Activated naive CD4-positive, alpha-beta T cell treated with anti-CD3 and anti-CD28 coated beads, Interleukin-2, amount 50 U/mL, for 16 hours (primary cell): ENCODE data around the gene MAB21L4.

ENCODE experiments used
- DNase-seq: peaks from one replicate; pipeline ENCODE4 v3.0.0-alpha.2; 2020

The MAB21L4 gene

DNA sequence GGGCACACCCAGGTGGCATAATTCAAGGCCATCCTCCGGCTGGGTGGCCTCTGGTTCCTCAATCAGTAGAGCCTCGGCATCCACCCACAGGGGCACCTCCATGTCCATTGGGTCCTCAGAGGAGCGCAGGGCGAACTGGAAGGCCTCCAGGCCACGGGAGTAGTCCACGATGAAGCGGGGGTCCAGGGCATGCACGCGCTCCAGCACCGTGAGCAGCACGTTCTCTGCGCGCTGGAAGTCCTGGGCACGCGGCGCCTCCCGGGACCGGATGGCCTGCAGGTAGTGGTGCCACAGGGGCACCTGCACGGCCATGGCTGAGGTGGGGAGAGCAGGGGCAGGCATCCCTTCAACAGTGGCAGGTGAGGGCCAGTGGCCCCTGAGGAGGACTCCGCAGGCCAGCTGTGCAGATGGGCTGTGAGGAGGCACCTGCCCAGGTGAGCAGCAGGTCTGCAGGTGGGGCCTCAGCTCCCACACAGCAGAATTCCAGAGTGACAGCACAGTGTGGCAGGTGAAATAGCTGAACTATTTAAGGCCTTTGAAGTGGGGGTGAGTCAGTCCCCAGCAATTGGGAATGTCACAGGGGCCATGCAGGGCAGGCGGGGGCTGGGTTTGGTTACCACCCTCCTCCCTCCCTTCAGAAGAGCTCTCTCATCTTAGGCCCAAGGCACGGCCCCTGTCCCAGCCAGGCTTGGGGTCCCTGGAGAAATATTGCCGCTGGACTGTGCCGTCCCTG is at the start of gene MAB21L4:
TSS of gene MAB21L4 (minus strand) at position 501 of the 733 bp plus-strand sequence. CDS start at position 342, 159 bp downstream.
- DNase-seq, result no peak

DNA sequence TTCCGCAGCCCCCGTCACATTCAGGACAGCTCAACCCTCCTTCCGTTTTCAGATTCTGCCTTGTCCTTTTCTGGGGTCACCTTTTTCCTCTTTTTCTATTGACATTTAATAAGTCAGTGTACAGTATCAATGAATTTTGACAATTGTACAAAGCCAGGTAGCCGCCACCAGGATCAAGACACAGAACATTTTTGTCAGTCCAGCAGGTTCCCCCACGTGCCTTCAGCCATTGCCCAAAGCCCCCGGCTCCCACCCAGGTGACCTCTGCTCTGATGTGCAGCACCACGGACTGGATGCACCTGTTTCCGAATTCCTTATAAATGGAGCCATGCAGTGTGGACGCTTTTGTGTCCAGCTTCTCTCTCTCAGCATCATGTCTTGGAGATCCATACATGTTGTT is 40.1 kb upstream of the MAB21L4 start:
- DNase-seq, result no peak

DNA sequence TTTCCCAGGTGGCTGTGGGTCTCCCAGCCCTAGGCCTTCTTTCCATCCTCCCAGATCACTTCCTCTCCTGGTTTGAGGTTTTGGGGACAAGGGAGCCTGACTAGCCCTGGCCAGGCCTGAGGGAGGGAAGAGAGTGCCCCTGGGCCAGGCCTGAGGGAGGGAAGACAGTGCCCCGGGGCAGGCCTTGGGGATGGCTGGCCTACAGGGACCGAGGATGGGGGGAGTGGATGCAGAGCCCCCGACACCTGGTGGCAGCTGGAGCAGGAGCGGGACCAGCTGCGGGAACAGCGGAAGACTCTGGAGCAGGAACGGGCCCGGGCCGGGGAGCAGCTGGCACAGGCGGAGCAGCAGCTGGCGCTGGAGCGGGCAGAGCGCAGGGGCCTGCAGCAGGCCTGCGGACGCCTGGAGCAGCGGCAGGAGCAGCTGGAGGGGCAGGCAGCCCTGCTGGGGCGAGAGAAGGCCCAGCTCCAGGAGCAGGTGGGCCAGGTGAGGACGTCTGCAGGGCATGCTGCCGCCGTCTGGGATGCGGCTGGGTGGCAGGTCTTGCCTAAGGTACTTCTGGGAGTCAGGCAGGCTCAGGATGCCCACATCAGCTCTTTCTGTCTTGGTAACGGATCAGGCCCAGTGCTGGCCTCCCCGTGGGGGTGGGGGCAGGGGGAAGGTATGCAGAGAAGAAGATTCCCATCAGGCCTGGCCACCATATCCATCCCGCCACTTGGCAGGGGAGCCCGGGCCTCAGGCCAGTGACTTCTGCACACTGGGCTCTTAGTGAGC is 39.3 kb upstream of the MAB21L4 start:
- DNase-seq, result no peak

DNA sequence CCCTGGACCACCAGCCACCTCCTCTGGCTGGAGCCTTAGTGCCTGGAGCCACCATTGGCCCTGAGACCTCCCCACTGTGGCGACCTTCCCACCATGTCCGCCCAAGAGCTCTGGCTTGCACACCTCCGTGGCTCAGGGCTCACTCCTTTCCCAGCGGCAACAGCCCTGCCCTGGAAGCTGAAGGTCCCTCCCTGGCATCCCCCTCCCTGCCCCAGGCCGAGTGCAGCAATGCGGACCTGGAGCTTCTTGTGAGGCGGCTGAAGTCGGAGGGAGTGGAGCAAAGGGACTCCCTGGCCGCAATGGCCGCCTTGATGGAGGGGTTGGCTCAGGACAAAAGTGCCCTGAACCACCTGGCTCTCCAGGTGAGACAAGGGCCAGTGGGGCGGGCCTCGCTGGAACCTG is 38.7 kb upstream of the MAB21L4 start:
- no peak for DNase-seq

DNA sequence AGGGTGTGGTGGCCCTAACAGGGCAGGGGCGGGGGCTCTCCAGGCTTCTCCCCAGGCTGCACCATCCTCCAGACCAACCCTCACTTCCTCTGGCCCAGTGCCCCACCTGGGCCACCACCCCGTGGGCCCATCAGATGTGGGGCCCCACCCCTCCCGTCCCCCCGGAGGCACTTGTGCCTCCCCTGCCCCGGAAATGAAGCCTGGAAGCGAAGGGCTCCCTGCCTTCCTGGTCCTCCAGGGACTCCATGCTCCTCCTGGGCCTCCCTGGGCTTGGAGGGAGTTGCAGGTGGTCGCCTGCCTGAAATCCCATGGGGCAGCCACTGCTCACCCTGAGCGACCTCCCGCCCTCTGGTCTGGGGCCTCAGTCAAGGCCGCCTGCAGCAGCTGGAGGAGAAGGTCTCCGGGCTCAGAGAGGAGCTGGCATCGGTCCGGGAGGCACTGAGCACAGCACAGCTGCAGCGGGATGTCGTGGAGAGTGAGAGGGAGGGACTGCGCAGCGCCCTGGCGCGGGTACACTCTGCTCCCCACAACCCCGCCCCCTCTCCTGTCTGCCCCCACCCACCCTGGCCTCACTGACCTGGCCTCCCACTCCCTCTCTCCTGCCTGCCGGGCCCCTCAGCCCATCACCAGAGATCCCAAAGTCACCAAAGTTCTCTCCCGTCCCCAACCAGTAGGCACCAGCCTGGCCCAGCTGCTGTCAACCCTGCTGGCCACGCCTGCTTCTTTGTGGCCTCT is 38.2 kb upstream of the MAB21L4 start:
- no peak for DNase-seq

DNA sequence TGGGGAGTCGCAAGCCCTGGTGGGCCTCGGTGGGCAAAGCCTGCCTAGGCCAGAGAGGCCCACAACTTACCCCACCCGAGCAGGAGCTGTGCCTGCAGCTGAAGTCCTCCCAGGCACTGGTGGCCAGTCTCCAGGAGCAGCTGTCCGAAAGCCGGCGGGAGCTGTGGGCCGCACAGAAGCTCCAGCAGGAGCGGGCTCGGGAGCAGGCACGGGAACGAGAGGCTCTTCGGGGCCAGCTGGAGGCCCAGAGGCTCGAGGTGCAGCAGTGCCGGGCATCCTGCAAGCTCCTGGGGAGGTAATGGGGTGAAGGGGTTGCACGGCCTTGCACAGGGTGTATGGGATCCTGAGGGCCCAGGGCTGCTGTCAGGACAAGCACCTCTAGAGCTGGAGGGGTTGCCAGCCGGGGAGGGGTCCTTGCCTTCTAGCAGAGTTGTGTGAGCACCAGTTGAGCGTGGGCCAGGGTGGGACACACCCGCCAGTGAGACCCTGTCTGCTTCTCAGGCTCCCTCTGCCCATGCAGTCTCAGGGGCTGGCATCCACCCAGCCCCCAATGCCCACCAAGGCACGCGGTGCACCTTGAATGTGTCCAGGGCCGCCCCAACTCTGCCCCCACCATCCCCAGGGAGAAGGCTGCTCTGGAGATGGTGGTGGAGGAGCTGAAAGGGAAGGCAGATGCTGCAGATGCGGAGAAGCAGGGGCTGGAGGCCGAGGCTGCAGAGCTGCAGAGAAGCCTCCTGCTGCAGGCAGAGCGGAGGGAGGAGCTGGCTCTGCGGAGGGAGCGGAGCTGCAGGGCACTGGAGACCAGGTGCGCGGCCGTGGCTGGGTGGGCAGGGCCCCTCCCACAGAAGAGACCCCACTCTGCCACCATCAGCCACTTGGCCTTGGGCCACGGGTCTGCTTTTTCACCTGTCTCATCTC is 37.4 kb upstream of the MAB21L4 start:
- DNase-seq, result no peak

DNA sequence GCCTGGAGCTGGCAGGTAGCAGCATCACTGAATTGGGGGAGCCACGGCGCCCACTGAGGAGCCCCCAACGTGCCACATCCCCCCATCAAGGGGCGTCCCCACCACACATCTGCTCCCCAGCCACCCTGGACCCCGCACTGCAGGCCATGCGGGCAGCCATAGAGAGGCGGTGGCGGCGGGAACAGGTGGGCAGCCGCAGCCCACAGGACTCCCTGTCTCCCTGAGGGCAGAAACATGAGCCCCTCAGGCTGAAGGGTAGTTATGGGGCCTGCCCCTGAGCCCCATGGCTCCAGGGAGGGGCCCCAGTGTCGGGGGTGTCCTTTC is 36.7 kb upstream of the MAB21L4 start:
- DNase-seq, result no peak

DNA sequence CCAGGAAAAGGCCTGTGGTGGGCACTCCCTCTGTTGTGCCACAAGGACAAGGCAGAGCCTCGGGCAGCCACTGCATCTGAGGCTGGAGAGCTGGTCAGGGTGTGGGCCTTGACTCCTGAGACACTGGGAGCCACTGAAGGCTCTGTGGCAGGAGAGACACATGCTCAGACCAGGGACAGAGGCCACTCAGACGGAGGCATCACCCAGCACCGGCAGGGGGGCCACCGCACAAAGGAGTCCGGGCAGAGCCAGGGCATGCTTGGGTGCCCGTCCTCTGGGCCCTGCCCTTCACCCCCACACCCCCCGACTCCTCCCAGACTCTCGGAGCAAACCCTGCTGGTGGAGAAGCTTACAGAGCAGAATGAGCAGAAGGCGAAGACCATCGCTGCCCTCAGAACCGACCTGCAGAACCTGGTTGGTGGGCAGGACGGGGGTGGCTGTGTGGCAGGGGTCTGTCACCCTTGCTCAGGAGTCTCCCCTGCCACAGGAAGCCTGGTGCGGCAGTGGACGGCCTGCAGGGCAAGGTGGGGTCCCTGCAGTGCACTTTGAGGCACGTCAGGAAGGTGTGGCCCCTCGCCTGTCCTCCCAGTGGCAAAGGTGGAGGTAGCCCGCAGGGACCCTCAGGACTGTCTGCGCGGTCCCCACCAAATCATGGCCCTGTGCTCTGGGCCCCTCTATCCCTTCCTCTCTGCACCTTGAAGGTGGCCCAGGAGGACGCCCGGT is 36.2 kb upstream of the MAB21L4 start:
- DNase-seq, result no peak

DNA sequence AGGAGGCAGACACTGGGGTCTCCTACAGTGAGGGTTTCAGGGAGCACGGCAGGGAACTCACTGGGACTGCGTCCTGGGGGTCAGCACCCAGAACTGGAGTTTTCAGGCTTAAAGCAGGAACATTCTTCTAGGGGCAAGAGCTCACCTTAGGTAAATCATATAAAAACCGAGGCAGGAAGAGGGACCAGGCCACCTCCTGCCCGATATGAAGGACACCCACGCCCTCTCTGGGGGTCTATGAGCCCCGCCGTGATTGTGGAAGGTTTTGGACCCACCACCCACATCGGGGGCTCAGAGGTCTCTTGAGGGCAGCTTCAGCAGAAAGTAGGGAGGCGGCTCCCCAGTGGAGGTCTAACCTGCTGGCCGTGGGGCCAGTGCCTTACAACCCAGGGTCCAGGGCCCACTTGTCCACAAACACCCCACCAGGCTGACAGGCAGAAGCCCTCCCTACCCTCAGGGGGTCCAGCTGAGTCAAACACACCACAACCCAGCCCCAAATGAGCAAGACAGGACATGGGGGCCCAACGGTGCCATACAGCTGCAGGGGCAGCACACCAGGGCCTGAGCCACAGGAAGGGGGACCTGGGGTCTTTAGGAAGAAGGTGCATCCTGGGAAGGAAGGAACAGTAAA is 35.5 kb upstream of the MAB21L4 start:
- DNase-seq, result no peak

DNA sequence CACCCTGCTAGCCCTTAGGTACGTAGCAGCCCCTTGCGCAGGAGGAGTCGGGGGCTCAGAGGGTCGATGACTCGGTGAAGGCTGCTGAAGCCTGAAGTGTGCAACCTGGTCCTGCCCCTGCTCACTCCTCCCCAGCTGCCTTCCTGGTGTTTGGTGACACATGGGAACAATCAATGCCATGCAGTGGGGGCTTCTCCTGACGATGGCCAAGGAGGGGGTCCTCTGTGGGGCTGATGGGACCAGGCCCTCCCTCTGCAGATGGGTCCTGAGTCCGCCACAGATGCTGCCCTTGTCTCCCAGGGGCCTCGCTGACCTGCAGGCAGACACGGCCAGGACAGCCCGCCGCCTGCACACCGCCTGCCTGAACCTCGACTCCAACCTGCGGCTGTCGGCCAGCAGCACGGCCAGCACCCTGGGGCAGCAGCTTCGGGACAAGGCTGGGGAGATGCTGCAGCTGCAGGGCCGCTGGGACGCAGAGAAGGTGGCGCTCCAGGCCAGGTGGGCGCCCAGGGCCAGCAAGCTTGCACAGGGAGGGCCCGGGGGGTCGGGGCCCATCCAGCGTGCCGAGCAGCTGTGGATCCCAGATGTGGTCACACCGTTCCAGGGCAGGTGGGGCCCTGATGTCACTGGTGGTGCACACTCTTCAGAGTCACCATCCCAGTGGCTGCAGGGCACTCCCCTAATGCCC is 34.8 kb upstream of the MAB21L4 start:
- DNase-seq, result no peak

DNA sequence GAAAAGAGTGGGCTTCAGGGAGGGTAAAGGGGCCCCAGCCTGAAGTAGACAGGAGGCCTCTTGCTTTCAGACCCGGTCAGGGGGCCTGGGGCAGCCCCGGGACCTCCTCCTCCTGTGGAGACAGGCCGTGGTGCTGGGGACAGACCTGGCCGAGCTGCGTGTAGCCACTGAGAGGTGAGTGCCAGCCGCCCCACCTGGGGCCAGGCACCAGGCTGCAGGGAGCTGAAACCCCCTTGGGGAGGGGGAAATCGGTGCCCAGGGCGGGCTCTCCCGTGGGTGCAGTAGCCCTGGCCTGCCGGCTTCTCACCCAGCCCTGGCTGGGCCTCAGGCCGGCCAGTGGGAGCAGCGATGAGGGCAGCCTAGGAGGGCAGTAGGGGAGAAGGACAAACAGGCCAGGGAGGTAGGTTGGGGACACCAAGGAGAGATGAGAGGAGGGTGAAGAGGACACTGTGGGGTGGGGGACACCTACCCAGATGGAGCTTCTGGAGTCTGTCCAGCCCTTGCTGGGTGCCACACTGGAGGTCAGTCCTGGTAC is 34.2 kb upstream of the MAB21L4 start:
- no peak for DNase-seq

DNA sequence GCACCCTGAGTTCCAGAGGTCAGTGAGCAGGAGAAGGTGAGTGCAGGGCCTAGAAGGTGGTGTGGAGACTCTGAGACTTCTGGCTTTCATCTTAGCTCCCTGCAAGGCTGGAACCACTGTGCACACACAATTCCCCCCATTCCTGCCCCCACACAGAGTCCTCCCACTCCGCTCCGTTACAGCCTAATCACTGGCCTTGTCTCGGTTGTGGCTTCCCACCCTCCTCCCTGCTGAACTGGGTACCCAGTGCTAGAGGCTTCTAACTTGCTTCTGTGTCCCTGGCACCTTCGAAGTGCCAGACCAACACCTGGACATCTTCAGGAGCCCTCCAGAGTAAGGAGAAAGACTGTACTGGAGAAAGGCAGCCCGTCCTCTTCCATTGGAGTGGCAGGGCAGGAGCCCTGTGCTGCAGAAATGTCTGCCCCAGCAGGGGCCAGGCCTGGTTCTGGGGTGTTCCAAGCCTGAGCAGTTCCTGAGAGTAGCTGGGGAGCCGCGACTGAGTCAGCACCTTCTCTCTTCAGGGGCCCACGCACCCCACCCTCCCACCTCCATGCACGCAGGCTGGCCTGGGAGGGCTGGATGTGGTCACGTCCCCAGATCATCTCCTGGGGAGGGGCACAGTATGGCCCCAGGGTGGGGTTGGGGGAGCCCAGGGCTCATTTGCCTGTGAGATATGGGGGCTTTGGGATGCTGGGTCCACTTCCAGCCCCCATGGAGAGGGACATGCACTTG is 33.6 kb upstream of the MAB21L4 start:
- DNase-seq, result no peak

DNA sequence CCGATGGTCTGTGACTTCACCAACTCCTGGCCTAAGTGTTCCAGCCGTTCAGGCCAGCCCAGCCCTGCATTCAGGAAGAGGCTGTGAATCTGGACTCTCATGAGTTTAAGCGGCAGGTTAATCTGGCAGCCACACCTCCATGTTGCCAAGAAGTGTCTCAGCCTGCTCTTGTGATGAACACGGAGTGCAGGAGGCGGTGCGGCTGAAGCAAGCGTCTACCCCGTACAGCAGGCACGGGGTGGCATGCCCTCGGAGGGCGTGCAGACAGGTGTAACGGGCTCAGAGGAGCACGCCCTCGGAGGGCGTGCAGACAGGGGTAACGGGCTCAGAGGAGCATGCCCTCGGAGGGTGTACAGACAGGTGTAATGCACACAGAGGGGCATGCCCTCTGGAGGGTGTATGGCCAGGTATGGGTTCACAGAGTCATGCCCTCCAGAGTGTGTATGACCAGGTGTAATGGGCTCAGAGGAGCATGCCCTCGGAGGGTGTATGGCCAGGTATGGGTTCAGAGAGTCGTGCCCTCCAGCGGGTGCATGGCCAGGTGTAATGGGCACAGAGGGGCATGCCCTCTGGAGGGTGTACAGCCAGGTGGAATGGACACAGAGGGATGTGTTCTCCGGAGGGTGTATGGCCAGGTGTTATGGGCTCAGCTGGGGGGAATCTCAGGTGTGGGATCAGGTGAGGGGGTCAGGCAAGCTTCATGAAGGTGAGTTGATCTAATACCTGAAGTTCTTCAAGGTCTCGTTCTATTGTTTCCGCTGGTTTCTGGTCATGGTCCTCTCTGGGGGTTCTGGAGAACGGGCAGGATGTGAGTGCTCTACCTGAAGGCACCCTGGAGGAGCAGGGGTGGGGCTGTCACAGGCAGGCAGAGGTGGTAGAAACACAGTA is 32.8 kb upstream of the MAB21L4 start:
- DNase-seq, result no peak

DNA sequence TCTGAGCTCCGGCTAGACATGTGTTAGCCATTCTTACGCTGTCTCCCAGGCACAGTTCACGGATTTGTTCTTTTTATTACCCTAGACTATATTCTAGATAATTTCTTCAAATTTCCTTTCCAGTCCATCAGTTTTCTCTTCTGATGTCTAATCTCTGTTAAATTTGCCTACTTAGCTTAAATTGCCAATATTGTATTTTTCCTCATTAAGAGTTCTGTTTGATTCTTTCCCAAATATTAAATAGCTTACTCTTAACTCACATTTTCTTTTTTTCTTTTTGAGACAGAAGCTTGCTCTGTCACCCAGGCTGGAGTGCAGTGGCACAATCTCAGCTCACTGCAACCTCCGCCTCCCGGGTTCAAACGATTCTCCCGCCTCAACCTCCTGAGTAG is 31.4 kb upstream of the MAB21L4 start:
- DNase-seq, result no peak

DNA sequence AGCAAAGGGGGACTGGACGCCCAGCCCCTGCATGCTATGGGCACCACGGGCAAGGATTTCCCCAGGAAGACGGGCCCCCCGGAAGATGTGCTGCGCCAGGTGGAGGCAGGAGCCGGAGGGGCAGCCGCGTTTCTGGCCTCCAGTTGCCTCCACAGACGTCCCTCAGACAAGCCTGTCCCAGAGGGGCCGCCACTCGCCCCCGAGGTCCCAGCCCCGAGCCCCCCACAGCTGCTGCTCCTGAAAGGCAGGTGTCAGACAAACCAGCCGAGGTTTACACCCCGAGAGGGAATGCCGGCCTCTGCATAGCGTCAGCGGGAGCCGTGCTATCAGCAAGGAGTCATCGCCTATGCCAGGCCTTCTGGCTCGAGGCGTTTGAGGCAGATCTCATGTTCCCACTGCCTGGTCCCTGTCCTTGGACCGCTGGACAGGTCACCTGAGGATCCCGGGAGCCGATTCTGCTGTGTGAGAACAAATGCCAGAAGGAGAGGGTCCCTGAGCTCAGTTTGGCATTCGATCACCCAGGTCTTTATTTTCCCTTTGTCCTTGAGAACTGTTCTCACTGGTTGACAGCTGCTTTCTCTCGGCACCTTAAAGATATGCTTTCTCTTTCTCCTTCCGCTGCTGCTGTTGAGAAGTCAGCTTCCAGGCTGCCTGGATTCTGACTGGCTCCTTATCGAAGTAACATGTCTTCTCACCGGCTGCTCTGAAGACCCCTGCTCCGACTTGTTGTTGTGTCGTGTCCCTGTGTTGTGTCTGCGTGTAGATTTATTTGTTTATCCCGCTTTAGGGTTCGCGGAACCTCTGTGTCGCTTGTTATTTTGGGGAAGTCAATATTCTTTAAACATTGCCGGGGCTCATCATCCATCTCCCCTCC is 30.8 kb upstream of the MAB21L4 start:
- no peak for DNase-seq

DNA sequence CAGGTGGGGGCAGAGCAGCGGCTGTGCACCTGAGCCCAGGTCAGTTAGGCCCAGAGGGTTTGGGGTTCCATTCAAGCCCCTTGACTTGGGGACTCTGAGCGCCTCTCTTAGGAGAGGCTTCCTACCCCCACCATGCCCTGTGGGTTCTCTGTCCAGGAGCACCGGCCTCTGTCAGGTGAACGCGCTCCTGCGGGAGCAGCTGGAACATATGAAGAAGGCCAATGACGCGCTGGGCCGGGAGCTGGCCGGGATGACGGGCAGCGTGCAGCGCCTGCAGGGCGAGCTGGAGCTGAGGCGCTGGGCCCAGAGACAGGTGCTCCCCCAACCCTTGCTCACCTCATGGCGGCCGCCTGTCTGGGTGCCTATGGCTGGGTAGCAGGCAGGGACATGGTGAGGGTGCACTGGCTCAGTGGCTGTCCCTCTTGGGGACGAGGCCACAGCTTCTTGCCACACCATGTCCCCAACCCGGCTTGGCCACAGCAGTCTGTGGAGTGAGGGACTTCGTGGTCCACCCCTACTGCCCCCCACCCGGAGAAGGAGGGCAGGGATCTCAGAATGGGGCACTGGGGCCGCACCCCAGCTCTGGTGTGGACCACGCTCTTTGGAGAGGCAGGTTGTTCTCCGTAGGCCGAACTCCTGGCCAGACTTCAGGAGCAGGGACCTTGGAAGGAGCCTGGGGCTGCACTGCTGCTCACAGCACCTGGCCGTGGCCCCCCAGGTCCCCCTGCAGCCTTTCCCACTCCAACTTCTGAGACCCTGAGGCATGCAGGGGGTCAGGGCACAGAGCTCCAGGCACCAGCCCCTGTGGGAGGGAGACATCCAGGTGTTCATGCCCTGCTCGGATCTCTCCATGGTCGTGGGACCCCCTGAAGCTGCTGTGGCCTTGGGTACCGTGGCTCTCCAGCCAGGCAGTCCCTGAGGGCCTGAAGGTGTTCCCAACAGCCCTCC is 29.9 kb upstream of the MAB21L4 start:
- peak; percentile 9 for DNase-seq

DNA sequence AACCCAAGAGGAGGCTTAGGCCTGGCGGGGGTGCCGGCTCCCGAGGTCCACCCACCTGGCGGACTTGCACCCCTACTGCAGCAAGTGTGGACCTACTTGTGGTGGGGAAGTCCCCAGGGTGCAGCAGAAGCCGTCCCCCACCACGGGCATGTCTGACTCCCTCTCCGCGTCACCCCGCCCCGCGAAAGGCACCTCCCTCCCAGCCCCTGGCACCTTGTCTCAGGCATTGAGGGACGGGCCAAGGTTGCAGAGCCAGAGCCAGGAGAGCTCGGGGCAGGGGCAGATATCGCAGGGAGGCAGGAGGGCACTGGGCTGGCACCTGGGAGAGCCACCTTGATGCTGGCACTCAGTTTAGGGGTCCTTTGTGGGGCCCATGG is 29.2 kb upstream of the MAB21L4 start:
- peak; percentile 9 for DNase-seq
